HUES48 (cell line): ENCODE results near the gene MGRN1.

Source experiments
- H3K27ac ChIP-seq: one replicate; pipeline ENCODE4 v1.7.0; 2013; ENCODE audit warnings: low read depth, low read length, inconsistent platforms
- H3K27me3 ChIP-seq: 2 replicates; pipeline ENCODE4 v1.6.1; 2013; ENCODE audit warnings: mild to moderate bottlenecking, low read length; ENCODE audit not compliant: control insufficient read depth, insufficient read depth
- H3K36me3 ChIP-seq: 2 replicates; pipeline ENCODE4 v1.6.1; 2013; ENCODE audit warnings: low read length; ENCODE audit not compliant: control insufficient read depth, insufficient read depth
- H3K4me1 ChIP-seq: 2 replicates; pipeline ENCODE4 v1.6.1; 2013; ENCODE audit warnings: mild to moderate bottlenecking, low read length; ENCODE audit not compliant: control insufficient read depth, insufficient read depth
- H3K4me3 ChIP-seq: 2 replicates; pipeline ENCODE4 v1.5.1; 2013; ENCODE audit warnings: mild to moderate bottlenecking, low read depth, low read length
- H3K9ac ChIP-seq: 2 replicates; pipeline ENCODE4 v1.6.1; 2013; ENCODE audit warnings: mild to moderate bottlenecking, low read depth, low read length, moderate library complexity
- H3K9me3 ChIP-seq: 2 replicates; pipeline ENCODE4 v1.6.1; 2013; ENCODE audit warnings: low read length; ENCODE audit not compliant: control insufficient read depth, insufficient read depth

MGRN1 gene

DNA sequence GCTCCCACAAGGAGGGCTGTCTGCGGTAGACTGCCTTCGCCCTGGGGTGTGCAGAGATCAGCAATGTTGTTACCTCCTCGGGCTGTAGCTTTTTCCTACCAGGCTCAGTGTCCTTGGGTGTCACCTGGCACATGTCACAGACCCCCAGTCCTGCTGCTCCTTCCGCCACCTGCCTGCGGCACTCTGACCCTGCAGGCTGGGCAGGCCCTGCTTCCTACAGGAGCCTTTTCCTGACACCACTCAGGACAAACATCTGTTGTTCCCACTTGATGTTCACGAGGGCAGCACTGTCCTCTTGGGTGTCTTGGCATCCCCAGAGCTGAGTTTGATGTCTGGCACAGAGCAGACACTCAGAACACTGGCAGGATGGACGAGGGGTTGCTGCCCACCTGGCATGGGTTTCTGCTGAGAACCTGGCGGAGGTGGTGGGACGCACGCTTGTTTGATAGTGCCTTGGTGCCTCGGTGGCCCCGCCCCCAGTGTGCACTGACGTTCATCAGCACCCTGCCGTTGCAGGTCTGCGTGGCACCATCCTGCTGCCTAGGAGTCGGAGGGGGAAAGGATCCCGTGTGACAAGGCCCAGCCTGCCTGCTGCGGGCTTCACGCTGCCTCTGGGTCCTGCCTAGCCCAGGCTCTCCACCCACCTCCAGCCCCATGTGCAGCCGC is 42.0 kb downstream of the MGRN1 start:
- no peaks in the 10 kb centered on the region for H3K9me3 ChIP-seq
- no peak overlapping the region for H3K9ac ChIP-seq
- peaks cover 73% of the 10 kb centered on the region for H3K36me3 ChIP-seq
- no peaks in the 10 kb centered on the region for H3K4me1 ChIP-seq
- H3K27ac ChIP-seq = no peak overlapping the region
- no peak overlapping the region for H3K4me3 ChIP-seq
- no peaks in the 10 kb centered on the region for H3K27me3 ChIP-seq

DNA sequence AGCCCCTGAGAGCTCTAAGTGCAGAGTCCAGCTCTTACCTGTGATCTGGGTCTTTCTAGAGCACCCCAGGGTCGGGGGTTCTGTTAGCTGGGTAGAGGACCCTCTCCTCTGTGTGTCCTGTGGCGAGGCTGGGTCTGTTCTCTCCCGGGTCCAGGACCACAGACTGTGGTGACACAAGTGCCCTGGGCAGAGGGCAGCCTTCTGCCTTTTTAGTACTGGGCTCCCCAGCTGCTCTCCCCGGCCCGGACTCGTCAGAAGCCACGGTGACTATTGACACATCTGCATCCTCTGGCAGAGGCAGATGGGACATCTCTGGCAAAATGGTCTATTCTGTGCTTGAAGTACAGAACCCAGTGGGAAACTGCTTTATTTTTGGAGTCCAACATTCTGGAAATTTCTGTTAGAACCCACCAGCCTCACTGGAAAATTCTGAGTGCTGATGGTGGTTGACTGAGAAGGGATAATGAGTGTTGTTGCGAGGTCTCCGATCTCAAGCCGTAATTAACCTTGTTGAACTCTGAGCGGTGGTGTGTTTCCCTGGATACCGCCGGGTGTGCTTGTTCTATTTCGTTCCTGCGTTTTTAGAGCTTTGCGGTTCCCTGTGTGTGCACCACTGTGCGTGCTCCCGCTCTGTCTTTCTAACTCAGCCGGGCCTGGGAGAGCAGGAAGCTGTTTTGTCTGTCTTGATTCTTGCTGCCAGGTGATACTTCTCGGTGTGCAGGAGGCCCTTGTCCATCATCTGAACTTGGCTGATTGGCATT is 42.8 kb downstream of the MGRN1 start:
- H3K27ac ChIP-seq = no peak overlapping the region
- no peaks in the 10 kb centered on the region for H3K9me3 ChIP-seq
- peaks cover 74% of the 10 kb centered on the region for H3K36me3 ChIP-seq
- no peaks in the 10 kb centered on the region for H3K4me1 ChIP-seq
- no peaks in the 10 kb centered on the region for H3K27me3 ChIP-seq
- no peak overlapping the region for H3K9ac ChIP-seq
- no peak overlapping the region for H3K4me3 ChIP-seq

DNA sequence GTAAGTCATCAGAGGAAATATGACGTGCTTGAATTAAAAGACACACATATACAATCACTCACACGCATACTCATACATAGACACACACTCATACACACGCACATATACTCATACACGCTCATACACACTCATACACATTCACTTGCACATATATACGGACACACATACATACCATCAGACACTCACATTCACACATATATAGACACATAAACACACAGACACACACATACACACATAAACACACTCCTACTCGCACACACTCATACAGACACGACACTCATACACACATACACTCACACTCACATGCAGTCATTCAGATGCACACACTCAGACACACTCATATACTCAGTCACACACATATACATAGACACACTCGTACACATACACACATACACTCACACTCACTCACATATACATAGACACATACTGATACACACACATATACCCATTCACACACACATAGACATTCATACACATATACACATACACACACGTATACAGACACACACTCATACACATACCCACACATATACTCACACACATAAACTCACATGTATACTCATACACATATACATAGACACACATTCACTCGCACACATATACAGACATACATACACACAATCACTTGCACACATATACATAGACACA is 43.8 kb downstream of the MGRN1 start:
- Histone ChIP-seq H3K4me3 (no peak overlapping the region), H3K4me1 (no peaks in the 10 kb centered on the region), H3K36me3 (peaks cover 75% of the 10 kb centered on the region), H3K27me3 (no peaks in the 10 kb centered on the region), H3K9me3 (no peaks in the 10 kb centered on the region), H3K9ac (no peak overlapping the region), H3K27ac (no peak overlapping the region)

DNA sequence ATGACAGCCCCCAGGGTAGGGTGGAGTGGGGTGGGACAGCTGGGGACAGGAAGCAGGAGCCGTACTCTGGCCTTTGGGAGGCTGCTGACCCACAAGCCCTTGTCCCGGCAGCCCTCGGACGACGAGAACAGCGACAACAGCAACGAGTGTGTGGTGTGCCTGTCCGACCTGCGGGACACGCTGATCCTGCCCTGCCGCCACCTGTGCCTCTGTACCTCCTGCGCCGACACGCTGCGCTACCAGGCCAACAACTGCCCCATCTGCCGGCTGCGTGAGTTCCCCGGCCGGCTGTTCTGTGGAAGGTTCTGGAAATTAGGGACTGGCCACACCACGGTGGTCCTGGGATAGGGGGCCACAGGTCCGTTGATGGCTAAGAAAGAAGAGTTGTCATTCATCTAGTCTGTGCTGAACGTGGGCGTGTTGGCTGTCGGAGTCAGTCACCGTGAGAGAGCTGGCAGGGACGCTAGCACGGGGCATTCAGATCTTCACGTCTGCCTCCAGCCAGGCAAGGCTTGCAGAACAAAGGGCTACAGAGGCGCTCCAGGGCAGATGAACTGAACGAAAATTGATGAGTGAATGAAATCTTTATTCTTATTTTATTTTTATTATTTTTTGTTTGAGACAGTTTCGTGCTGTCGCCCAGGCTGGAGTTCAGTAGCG is 48.9 kb downstream of the MGRN1 start:
- no peaks in the 10 kb centered on the region for H3K27me3 ChIP-seq
- no peaks in the 10 kb centered on the region for H3K4me1 ChIP-seq
- H3K9me3 ChIP-seq = no peaks in the 10 kb centered on the region
- no peak overlapping the region for H3K9ac ChIP-seq
- no peak overlapping the region for H3K4me3 ChIP-seq
- no peak overlapping the region for H3K27ac ChIP-seq
- H3K36me3 ChIP-seq = peaks cover 48% of the 10 kb centered on the region

DNA sequence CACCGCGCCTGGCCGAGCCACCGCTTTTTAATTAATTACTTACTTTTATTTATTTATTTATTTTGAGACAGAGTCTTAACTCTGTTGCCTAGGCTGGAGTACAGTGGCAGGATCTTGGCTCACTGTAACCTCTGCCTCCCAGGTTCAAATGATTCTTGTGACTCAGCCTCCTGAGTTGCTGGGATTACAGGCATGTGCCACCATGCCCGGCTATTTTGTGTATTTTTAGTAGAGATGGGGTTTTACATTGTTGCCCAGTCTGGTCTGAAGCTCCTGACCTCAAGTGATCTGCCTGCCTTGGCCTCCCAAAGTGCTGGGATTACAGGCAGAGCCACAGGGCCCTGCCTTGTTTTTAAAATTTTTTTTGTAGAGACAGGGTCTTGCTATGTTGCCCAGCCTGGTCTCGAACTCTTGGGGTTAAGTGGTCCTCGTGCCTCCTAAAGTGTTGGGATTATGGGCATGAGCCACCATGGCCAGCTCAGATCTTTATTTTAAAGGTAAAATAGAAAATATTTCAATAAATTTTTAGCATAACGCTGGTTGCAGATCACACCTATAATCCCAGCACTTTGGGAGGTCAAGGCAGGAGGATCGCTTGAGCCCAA is 50.4 kb downstream of the MGRN1 start:
- Histone ChIP-seq H3K4me1 (no peaks in the 10 kb centered on the region), H3K27me3 (no peaks in the 10 kb centered on the region), H3K36me3 (peaks cover 42% of the 10 kb centered on the region), H3K9me3 (no peaks in the 10 kb centered on the region), H3K27ac (no peak overlapping the region), H3K4me3 (no peak overlapping the region), H3K9ac (no peak overlapping the region)

DNA sequence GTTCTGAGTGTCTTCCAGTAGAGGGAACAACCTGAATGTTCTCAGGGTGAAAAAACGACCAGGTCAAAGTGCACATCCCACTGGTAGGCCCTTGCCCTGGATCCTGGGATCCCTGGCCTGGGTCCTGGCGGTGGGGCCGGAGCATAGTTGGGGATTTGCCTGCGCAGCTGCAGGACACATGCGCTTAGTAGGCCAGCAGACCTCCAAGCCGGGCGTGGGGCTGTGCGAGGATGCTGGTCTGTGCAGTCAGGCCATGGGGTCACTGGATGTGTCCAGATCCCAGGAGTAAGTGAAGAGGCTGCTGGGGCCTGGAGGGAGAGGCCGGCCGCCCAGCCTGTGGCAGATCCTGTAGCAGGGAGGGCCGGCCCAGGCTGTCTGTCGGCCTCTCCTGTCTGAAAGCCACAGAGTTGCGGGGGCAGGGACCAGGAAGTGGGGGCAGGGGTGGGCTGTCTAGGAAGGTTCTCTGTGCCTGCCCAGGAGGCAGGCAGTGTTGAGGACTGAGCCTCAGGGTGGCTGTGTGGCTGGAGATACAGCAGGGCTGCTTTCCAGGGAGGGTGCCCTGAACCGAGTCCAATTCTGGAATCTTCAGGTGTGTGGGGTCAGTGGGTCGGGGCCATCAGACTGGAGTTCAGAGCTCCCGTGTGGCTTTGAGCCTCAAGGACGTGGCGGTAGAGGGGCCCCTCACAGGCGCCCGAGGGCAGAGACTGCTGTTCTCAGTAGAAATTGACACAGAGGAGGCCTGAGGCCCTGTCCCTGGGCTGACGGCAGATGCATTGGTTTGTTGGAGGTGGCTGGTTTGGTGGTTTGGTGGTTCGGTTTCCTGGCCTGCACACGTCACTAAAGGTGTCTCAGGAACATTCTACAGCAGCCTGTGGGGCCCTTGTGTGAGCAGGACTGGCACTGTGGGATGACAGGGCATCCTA is 51.5 kb downstream of the MGRN1 start:
- Histone ChIP-seq H3K4me1 (no peaks in the 10 kb centered on the region), H3K27ac (no peak overlapping the region), H3K9me3 (no peaks in the 10 kb centered on the region), H3K4me3 (no peak overlapping the region), H3K27me3 (no peaks in the 10 kb centered on the region), H3K36me3 (peaks cover 36% of the 10 kb centered on the region), H3K9ac (no peak overlapping the region)

DNA sequence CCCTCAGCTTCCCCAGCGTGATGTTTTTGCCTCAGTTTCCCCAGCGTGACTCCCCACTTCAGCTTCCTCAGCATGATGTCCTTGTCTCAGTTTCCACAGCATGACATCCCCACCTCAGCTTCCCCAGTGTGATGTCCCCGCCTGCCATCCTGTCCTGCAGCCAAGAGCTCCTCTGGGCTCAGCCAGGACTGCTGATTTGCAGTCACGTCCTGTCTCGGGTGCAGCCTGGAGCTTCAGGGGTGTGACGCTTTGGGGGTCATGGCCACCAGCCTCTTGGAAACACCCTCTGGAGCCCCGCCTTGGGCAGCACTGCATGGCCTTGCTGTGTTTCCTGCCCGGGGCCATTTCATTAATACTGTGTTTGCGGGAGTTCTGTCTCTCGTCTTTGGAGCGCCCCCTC is 52.2 kb downstream of the MGRN1 start:
- Histone ChIP-seq H3K27me3 (no peaks in the 10 kb centered on the region), H3K27ac (no peak overlapping the region), H3K9ac (no peak overlapping the region), H3K4me3 (no peak overlapping the region), H3K36me3 (peaks cover 37% of the 10 kb centered on the region), H3K4me1 (no peaks in the 10 kb centered on the region), H3K9me3 (no peaks in the 10 kb centered on the region)

DNA sequence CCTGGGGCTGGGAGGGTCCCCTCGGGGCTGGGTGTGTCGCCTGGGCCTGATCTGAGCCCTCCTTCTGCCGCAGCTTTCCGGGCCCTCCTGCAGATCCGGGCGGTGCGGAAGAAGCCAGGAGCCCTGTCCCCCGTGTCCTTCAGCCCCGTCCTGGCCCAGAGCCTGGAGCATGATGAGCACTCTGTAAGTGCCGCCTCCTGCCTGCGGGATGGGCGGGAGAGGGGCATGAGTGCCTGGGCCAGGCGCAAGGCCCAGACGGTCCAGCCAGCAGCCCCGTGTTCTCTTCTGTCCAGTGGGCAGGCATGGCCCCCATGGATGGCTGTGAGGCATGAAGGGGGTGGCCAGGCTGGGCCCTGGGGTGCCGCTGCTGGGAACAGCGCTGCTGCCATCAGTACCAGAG is 52.8 kb downstream of the MGRN1 start:
- Histone ChIP-seq H3K4me3 (no peak overlapping the region), H3K9me3 (no peaks in the 10 kb centered on the region), H3K27me3 (no peaks in the 10 kb centered on the region), H3K9ac (no peak overlapping the region), H3K27ac (no peak overlapping the region), H3K36me3 (peaks cover 40% of the 10 kb centered on the region), H3K4me1 (no peaks in the 10 kb centered on the region)

DNA sequence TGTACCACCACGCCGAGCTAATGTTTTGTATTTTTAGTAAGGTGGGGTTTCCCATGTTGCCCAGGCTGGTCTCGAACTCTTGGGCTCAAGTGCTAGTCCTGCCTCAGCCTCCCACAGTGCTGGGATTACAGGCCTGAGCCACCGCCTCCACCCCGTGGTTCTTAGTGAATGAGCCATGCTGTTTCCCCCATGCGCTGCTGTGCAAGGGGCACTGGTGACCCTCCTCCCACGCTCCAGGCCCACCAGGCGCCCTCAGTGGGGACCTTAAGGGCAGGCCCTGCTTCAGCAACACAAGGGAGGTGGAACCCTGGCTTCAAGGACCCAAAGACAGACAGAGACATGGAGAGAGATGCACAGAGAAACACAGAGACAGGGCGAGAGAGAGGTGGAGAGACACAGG is 53.4 kb downstream of the MGRN1 start:
- peaks cover 40% of the 10 kb centered on the region for H3K36me3 ChIP-seq

DNA sequence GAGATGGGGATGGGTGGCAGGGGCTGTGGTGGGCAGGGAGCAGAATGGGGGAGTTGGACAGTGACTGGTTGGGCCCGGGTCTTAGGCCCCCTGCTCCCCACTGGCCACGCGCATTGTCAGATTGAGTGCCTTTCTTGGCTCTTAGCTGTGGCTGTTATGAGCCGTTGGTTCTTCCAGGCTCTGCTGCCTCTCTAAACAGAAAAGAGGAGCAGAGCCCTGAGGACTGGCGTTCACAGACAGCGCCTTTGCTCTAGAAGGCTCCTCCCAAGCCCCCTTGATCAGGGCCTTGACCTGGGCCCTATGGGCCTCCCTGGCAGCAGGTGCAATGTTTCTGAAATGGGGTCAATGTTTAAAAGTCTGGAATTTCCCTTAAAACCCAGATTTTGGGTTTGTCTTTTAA is 54.0 kb downstream of the MGRN1 start:
- Histone ChIP-seq H3K9me3 (no peaks in the 10 kb centered on the region), H3K4me3 (no peak overlapping the region), H3K4me1 (no peaks in the 10 kb centered on the region), H3K36me3 (peaks cover 39% of the 10 kb centered on the region), H3K27ac (no peak overlapping the region), H3K9ac (no peak overlapping the region), H3K27me3 (no peaks in the 10 kb centered on the region)

More for the DNA sequence above, 53.4 kb downstream of the MGRN1 start:
- no peaks in the 10 kb centered on the region for H3K4me1 ChIP-seq
- no peak overlapping the region for H3K9ac ChIP-seq
- H3K4me3 ChIP-seq = no peak overlapping the region
- no peak overlapping the region for H3K27ac ChIP-seq
- no peaks in the 10 kb centered on the region for H3K9me3 ChIP-seq
- H3K27me3 ChIP-seq = no peaks in the 10 kb centered on the region
